Measurements from ENCODE around the gene PIWIL1. TPM values are rescaled to one million over a fixed set of nuclear protein-coding genes. Genes with fewer than 3 reads are reported as not detected.

PIWIL1 gene
- total RNA-seq, 1 experiment from 2014 or later: not detected

DNA sequence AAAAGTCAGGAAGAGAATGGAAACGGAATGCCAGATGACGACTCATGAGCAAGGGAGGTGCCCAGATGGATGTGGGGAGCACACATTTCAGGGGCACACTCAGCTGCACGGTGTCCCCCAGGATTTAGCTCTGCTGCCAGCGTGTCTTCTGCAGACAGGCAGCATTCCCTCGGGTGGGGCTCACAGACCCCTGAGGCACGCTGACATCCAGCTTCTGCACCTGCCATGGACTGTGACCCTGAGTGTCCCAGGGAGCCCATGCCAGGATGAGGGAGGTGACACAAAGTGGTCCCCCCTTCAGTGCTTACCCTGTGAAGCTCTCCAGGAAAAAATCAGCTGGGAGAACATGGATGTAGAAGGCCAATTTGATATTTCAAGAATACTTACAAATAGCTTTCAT is 84.2 kb downstream of the PIWIL1 start:
- H2AFZ ChIP-seq (ENCODE audit: low read length): no peak overlapping the region
- H3K23me2 ChIP-seq (ENCODE audit: insufficient read length, low read depth, low read length, poor library complexity, severe bottlenecking): no peaks in the 10 kb centered on the region
- Mint-ChIP-seq H3K27me3 (ENCODE audit: low read depth) (peaks cover 11% of the 10 kb centered on the region), H3K9me3 (no peaks in the 10 kb centered on the region; a peak in 1 of 5 replicates), H3K36me3 (ENCODE audit: insufficient read depth in 1 of 3, low read depth in 3 of 3) (no peaks in the 10 kb centered on the region), H3K4me3 (no peak overlapping the region), H3K4me1 (peaks cover 3 to 10% of the 10 kb centered on the region in 2 experiments; a peak in 3 of 4 replicates), H3K27ac (no peak overlapping the region)
- H3K27ac ChIP-seq (ENCODE audit: insufficient read length, low read depth, low read length): no peak overlapping the region
- H3K56ac ChIP-seq (ENCODE audit: insufficient read length, low read depth, low read length): no peak overlapping the region
- no peaks in the 10 kb centered on the region for H3K4me1 ChIP-seq (ENCODE audit: insufficient read depth, low read length)
- H2BK120ac ChIP-seq (ENCODE audit: low read depth, low read length, poor library complexity, severe bottlenecking): no peak overlapping the region
- no peaks in the 10 kb centered on the region for H4K20me1 ChIP-seq (ENCODE audit: control insufficient read depth, insufficient read depth, insufficient read length)
- no peak overlapping the region for H4K5ac ChIP-seq (ENCODE audit: insufficient read length, low read depth, low read length)
- H3K79me2 ChIP-seq (ENCODE audit: insufficient read depth, low read length): no peaks in the 10 kb centered on the region
- H3T11ph ChIP-seq (ENCODE audit: low read length): no peak overlapping the region
- H3K9me3 ChIP-seq (ENCODE audit: control insufficient read depth, low read depth, low read length): no peaks in the 10 kb centered on the region
- H3K23ac ChIP-seq (ENCODE audit: insufficient read length, low read depth, low read length): no peak overlapping the region
- H2BK15ac ChIP-seq (ENCODE audit: low read depth, low read length): no peak overlapping the region
- no peak overlapping the region for H2AK5ac ChIP-seq (ENCODE audit: insufficient read length, low read length)
- no peak for DNase-seq
- H2BK20ac ChIP-seq (ENCODE audit: low read depth, low read length, poor library complexity, severe bottlenecking): no peak overlapping the region
- H3K4ac ChIP-seq (ENCODE audit: low read depth, low read length): no peak overlapping the region
- no peak overlapping the region for H3K4me2 ChIP-seq (ENCODE audit: insufficient read depth, insufficient read length, low read length)
- no peaks in the 10 kb centered on the region for H3K79me1 ChIP-seq (ENCODE audit: insufficient read depth, low read depth, low read length, poor library complexity, severe bottlenecking)
- WGBS (ENCODE audit: extremely low coverage, insufficient read length, low lambda C conversion rate): no CpG with 5 or more reads among the region's 6 CpGs
- no peaks in the 10 kb centered on the region for H3K27me3 ChIP-seq (ENCODE audit: insufficient read depth, low read length)
- H3K18ac ChIP-seq (ENCODE audit: insufficient read length, low read depth, low read length): no peak overlapping the region
- H4K91ac ChIP-seq (ENCODE audit: insufficient read length, low read depth, low read length): no peak overlapping the region
- H2BK5ac ChIP-seq (ENCODE audit: insufficient read length, low read length): no peak overlapping the region
- no peak overlapping the region for H3K14ac ChIP-seq (ENCODE audit: insufficient read depth, low read length)
- H3K9ac ChIP-seq (ENCODE audit: extremely low read depth, insufficient read length, low read length): no peak overlapping the region
- no peak overlapping the region for H2BK12ac ChIP-seq (ENCODE audit: insufficient read length, low read depth, low read length)
- TF ChIP-seq, protein P1, sequence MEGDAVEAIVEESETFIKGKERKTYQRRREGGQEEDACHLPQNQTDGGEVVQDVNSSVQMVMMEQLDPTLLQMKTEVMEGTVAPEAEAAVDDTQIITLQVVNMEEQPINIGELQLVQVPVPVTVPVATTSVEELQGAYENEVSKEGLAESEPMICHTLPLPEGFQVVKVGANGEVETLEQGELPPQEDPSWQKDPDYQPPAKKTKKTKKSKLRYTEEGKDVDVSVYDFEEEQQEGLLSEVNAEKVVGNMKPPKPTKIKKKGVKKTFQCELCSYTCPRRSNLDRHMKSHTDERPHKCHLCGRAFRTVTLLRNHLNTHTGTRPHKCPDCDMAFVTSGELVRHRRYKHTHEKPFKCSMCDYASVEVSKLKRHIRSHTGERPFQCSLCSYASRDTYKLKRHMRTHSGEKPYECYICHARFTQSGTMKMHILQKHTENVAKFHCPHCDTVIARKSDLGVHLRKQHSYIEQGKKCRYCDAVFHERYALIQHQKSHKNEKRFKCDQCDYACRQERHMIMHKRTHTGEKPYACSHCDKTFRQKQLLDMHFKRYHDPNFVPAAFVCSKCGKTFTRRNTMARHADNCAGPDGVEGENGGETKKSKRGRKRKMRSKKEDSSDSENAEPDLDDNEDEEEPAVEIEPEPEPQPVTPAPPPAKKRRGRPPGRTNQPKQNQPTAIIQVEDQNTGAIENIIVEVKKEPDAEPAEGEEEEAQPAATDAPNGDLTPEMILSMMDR (conservative IDR thresholded peaks at IDR 0.05): no peak
- no peak overlapping the region for H4K8ac ChIP-seq (replicated peaks; ENCODE audit: insufficient read length, low read depth, low read length)

Other genes starting within 250 kb of the PIWIL1 start
- 0.55 and 1.0 TPM in 2 replicates for gene FZD10, start 175.4 kb upstream of the PIWIL1 start, total RNA-seq (2021)